ENCODE data around the gene TET2.

DNA sequence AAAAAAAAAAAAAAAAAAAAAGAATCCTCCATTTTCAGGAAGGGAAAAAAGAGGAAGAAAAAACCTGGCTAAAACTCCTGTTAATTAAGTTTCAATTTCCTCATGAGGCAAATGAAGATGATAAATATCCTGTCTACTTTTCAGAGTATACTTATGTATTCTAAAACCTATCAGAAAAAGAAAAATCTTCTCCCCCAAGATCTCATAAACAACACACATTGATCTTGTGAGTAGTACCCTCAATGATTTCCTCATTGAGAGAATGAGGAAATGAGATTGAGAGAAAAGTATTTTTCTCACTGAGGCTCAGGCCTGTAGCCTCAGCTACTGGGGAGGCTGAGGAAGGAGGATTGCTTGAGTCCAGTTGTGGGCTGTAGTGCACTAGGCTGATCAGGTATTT is 146.7 kb downstream of the TET2 start:
- TF ChIP-seq, protein P1, sequence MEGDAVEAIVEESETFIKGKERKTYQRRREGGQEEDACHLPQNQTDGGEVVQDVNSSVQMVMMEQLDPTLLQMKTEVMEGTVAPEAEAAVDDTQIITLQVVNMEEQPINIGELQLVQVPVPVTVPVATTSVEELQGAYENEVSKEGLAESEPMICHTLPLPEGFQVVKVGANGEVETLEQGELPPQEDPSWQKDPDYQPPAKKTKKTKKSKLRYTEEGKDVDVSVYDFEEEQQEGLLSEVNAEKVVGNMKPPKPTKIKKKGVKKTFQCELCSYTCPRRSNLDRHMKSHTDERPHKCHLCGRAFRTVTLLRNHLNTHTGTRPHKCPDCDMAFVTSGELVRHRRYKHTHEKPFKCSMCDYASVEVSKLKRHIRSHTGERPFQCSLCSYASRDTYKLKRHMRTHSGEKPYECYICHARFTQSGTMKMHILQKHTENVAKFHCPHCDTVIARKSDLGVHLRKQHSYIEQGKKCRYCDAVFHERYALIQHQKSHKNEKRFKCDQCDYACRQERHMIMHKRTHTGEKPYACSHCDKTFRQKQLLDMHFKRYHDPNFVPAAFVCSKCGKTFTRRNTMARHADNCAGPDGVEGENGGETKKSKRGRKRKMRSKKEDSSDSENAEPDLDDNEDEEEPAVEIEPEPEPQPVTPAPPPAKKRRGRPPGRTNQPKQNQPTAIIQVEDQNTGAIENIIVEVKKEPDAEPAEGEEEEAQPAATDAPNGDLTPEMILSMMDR (conservative IDR thresholded peaks at IDR 0.05; ENCODE audit: low read length) = no peak
- no peak for TF ChIP-seq EZH2phosphoT487 (IDR thresholded peaks at IDR 0.05; ENCODE audit: borderline replicate concordance, low read depth, low read length)
